HG03457 (cell line): Measurements from ENCODE around the gene CACNA1B.
"Not testable (repeated sequence)": the region's sequence is repeated elsewhere in the genome, so short reads cannot be mapped to it uniquely, and the experiment has no call there.

ENCODE experiments used
- ATAC-seq: cut with Tn5 transposase; IDR thresholded peaks from one replicate; pipeline ENCODE4 v1.9.1; 2021; ENCODE audit warnings: moderate number of reproducible peaks; ENCODE audit not compliant: unreplicated experiment

The CACNA1B gene

DNA sequence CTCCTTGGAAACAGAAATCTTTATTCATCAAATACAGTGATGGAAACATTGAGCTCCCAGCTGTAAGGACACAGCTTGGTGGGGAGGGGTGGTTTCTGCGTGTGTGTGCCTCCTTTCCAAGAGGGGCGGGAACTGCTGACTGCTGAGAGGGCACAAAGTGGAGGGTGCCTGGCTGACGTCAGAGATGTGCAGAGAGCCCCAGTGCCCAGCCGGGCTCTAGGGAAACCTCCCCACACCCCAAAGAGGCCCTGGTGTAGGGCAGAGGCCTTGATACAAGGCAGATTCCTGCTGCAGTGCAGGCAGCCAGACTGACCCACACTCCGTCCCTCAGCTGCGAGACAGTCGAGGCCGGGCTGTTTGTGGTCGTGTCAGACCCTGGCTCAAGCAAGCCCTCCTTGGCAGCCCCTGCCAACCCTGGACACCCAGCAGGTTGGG, 191.0 kb downstream of the CACNA1B start:
- ATAC-seq = no peak

DNA sequence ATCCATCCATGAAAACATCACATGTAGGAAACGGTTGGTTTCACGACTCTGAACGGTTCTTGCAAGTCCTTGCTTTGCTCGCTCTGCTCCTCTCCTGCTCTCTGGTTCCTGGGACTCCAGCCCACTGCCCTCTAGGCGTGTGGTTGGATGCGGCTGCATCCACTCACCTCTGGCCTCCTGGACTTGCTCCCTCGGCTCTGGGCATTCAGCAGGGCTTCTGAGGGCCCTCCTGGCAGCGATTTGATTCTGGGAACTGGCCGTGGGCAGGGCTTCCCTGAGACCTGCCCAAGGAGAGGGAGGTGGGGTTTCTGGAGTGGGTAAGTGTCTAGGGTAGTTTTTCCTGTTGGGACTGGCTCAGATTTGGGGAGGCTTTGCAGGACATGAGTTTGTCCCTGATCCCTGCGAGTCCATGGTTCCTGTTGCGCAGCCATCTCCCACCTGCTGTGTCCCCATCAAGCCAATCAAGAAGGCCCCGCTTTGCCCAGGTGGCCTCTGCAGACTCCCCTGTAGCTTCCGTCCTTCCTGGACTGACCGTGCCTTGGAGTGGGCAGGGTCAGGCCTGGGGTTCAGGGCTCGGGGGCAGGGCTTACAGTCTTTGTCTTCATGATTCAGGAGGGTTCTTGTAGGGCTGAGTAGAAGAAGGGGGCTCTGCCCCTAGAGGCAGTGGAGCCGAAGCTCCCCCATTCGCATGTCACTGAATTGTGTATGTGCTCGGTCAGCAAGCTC, 192.3 kb downstream of the CACNA1B start:
- ATAC-seq = no peak

DNA sequence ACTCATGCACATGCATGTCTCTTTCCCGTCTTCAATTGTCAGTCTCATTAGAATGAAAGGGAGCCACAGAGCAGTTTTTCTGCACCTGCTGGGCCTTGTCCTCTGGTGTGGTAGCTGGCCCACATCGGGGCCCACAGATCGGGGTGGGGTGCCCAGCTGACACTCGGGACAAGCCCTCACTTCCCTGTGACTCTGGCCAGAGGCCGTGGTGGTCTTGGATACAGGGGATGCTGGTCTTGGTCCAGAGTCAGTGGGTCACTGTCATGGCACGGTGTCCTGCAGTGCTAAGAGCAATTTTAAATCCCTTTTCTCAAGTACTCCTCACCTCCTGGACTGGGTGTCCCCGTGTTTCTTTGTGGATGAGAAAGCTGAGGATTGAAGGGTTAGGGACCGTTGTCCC, 193.2 kb downstream of the CACNA1B start:
- ATAC-seq = no peak

DNA sequence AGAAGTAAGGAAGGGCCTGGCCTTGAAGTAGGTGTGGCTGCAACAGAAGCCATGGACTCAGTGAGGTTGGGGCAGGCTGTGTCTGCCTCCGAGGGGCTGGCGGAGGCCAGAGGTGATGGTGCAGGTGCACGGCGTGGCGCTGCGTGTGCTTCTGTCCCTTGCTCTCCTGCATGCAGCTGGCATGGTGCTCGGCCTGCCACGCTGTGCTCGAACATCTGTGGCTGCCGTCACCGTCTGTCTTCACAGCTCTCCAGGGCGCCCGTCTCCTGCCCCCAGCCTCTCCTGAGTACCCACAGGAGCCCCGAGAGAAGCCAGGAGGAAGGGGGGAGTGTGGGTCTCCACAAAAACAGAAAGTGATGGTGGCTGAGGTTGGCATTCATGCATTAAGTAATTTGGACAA, 193.7 kb downstream of the CACNA1B start:
- no peak for ATAC-seq

DNA sequence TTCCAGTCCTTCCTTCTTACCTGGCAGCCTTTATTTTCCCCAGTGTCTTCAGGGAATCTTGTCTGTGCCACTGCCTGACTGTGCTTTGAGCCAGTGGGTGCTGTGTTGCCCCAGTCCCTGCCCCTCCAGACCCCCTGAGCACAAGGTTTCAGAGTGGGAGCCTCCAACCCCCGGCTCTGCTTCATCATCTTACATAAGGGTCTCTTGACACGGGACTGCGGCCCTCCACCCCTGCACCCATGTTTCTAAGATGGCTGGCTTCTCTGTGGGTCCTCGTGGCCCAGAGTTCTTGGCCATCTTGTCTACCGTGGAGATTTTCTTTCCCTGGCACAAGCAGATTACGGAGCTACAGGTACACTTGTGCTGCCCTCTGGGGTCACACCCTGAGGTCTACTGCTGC, 194.1 kb downstream of the CACNA1B start:
- no peak for ATAC-seq

DNA sequence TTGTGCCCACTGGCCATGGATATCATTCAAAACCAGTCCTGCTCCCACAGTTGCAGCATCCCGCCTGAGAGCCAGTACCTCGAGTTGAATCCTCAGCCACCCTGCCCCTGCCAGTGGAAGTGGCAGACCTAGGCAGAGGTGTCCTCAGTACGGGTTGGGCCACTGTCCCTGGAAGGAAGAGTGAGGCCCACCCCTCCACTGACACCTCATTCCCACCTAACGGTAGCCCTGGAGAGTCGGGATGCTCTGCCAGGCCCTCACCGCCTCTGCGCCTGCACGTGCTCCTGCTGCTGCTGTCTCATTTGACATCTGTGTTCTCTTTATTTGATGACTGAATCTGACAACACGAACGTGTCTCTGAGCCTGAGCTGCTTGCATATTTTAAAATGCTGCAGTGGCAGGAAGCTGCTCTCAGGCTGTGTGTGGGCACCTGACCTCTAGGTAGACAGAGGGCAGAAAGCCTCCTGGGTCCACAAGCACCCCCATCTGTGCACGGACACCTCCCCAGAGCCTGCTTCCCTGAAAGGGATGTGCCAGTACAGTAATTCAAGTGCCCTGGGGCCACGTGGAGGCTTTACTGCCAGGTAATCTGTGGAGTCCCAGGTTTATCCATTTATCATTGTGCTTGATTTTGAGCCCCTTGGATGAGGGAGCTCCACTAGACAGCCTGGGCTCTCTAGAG, 194.7 kb downstream of the CACNA1B start:
- no peak for ATAC-seq

DNA sequence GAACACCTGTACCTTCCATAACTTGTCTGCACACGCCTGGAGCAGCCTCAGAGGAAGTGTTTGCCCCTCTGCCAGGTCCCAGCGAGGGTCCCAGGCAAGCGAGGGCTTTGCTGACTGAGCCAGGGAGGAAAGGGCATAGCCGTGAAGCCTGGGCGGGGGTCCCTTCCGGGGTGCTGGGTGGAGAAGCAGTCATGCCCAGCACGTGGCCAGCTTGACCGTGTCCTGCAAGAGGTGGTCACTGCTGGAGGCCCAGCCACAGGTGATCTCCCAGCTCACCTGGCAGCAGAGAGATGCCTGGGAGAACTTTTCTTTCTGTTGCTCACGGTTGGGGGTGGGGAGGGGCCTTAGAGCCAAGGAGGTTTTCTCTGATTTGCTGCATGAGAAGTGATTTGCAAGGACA, 195.3 kb downstream of the CACNA1B start:
- ATAC-seq = no peak

DNA sequence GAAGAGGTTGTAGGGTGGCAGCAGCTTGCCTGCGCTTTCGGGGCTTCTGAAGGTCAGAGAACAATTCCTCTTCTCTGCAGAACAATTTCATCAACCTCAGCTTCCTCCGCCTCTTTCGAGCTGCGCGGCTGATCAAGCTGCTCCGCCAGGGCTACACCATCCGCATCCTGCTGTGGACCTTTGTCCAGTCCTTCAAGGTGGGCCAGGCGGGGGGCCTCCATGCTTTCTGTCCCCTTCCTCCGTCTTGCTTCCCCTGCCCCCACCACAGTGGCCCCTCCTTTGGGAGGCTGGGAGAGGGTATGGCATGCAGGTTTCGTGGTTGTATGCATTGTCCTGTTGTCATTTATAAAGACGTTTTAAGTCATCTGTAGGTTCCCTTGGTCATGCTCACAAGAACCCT, 195.8 kb downstream of the CACNA1B start:
- no peak for ATAC-seq

DNA sequence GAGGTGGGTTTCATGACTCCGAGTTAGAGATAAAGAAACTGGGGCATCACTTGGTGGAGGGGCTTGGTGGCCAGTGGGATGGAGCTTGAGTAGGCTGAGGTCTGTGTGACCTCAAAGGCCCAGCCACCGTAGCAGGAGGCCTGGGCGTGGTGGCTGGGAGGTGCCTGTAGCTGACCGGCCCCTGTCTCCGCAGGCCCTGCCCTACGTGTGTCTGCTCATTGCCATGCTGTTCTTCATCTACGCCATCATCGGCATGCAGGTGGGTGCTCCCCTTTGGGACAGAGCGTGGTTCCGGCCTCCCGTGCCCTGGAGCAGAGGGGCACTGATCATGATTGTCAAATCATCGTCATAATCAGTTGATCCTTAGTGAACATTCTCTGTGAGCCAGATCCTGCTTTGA, 196.2 kb downstream of the CACNA1B start:
- ATAC-seq = no peak

DNA sequence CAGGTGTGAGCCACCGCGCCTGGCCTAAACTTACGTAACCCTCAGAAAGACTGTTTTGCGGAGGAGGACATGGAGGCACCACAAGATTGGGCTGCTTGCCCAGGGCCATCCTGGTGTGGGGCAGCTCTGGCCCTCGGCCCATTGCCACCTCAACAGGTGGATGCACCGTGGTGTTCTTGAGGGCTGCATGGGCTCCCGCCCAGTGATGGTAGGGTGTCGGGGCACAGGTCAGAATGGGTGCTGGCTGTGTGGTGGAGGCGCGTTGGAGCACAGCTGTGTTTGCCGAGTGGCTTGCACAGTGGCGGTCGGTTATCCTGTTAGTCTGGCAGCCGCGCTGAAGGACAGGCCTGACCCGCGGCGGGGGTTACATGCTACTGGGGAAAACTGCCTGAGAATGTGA, 196.9 kb downstream of the CACNA1B start:
- ATAC-seq = no peak

DNA sequence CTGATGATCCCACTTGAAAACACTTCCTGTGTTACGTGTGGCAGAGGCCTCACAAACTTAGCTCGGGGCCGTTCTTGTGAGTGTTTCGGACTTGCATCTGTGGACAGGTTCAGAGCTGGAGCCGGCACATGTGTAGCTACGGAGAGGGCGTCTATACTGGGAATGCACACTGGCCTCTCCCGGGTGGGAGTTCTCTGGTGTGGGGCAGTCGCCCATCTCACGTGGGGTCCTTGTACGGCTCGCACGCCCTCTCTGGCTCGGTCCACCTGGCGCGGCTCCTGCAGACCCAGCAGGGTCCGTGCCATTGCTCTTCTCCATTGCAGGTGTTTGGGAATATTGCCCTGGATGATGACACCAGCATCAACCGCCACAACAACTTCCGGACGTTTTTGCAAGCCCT, 197.9 kb downstream of the CACNA1B start:
- ATAC-seq = no peak

DNA sequence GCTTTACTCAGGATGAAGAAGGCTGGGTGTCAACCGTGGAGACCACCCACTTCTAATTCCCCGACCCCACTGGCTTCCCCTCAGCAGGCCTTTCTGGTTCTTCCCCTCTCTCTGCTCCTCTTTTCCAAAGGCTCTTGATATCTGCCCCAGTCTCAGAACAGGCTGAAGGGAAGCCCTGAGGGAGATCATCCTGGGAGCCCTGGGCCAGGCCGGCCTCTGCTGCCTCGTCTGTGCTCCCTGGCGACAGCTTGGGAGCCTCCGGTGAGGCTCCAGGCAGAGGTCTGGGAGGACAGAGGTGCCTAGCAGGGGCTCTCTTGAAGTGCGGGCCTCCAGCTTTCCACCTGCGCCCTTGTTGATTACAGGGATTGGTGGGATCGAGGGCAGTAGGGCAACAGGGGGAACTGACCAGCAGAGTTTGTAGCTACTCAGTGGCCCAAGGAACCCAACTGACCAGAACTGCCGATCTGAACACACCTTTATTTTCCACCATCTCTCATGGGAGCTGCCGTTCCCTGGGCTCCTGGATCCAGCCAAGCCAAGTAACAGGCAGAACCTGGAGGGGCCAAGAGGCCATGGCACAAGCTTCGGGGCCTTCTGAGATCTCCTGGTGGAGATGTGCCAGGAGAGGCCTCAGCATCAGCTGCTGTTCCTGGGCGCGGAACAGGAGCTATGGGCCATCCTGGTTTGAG, 198.5 kb downstream of the CACNA1B start:
- ATAC-seq = no peak

DNA sequence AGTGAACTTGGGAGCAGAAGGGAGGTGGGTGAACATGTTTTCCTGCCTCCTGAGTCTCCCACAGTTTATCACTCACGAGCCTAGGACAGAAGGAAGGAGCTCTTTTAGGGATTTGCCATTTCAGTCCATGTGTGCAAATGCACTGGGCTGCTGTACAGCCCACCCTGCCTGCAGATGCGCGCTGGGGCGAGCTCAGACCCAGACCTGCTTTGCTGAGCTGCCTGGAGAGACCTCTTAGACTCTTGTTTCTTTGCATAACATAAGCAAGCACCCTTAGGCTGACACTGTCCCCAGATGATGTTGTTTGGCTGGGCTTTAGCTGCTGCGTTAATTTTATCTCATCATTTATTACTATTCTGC, 199.0 kb downstream of the CACNA1B start:
- ATAC-seq = no peak

DNA sequence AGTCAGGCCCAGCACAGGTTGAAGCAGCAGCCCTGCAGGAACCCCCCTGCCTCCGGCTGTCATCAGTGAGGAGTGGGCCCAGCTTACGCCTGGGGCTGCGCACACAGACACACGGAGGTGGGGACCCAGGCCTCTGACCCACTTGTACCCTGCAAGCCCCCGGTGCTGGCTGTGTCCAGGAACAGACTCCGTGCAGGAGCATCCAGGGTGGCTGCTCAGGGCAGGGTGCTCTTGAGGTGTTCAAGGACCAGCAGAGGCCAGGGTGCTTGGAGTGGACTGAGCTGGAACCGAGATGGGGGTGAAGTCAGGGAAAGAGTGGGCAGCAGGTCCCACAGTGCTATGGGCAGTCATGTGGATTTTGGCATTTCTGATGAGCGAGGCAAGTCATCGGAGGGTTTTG, 199.5 kb downstream of the CACNA1B start:
- no peak for ATAC-seq

DNA sequence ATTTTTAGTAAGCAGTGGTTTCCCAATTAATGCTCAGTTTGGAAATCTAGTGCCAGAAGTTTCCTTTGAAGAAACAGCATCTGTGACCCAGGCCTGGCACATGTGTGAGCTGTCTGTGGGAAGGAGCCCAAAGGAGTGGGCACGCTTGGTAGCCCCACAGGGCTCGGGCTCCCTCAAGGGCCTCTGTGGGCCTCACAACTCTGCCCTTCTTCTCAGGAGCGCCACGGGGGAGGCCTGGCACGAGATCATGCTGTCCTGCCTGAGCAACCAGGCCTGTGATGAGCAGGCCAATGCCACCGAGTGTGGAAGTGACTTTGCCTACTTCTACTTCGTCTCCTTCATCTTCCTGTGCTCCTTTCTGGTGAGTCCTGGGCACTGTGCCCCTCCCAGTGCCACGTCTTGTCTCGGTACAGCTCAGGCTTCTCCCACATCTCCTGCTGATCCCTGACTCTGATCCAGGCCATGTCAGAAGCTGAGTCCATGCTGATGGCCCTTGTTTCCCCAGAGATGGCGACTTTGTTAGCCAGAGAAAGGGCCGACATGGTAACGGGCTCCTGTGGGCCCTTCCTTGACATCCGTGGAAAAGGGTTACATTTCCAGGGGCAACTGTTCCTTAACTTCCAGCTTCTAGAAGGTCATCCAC, 200.4 kb downstream of the CACNA1B start:
- ATAC-seq = no peak

DNA sequence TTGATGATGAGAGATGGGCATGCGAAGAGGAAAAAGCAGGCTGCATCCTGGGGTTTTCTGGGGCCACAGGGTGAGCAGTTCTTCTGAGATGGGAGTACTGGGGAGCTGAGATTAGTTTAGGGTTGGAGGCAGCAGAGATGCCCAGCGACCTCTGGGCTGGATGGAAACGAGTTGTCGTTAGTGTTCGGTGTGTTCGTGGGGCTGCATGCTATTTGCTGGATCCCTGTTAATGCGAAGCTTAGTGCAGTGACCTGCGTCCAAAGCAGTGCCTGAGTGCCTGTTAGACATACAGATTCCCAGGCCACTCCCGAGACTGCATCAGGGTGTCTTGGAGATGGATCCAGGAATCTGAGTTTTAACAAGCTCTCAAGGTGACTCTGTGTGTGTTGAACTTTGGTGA, 201.3 kb downstream of the CACNA1B start:
- no peak for ATAC-seq

DNA sequence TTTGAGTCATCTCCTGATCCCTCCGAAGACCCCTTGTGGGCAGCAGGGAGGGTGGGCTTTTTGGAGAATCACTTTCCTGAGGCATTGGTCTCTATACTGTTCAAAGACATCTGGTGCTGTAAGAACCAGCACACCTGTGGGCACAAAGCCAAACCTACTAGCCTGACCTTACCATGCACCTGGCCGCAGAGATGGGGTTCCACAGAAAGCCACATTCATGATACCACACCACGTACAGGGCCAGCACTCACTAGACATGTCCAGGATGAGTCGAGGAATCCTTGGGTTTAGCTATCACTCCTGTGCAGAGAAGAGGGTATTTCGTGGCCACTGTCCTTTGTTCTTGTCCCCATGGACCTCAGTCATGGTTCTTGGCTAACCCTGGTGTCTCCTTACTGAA, 203.4 kb downstream of the CACNA1B start:
- ATAC-seq = no peak

DNA sequence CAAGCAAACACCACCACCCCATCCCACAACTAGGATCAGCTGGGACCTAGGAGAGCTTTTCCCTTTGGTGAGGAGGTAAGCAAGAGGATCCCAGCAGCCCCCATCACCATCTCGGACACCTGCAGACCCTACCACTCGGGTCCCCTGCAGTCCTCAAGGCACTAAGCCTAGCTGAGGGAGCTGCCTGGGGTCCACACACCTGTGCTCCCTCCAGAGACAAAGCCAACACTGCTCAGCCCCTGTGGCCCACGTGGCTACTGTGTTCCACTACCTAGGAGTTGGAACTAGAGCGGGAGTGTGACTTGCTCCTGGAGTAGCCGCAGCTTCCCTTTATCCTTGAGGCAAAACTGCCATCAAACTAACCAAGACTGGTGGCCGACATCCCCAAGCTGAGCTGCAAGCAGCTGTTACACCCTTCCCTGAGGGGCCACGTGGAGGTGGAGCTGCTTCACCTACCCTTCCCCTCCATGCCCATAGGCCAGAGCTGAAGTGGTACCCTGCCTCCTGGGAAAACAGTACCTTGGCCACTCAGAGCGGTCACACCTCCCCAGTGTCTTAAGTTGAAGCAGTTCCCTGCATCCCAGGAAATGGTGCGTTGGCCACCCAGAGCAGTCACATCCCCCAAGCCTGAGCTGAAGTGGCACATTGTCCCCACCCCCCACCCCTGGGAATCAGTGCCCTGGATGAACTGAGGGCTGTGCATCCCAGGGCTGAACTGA, 205.5 kb downstream of the CACNA1B start:
- no peak for ATAC-seq

DNA sequence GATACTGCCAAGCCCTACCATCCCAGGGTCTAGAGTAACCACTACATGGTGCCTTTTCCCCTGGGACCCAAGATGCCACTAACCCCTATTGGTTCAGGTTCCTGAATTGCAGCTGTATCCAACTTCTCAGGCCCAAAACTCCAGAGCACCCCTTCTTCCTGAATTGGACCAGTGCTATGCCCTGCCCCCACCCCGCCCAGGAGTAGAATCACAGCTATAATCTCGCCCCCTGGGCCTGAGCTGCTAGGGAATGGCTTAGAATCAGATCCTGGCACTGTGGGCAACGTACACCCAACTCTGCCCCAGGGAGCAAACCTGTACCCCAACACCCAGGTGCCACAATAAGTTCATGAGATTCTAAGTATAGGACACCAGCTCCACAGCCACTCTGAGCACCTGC, 206.3 kb downstream of the CACNA1B start:
- no peak for ATAC-seq

DNA sequence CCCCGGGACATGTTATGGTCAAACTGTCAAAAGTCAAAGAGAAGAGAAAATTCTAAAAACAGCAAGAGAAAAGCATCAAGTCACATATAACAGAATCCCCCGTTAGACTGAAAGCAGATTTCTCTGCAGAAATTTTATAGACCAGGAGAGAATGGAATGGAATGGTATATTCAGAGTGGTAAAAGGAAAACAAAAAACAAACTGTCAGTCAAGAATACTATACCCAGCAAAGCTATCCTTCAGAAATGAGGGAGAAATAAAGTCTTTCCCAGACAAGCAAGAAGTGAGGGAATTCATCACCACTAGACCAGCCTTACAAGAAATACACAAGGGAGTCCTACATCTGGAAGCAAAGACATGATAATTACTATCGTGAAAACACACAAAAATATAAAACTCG, 208.0 kb downstream of the CACNA1B start:
- ATAC-seq = no peak

DNA sequence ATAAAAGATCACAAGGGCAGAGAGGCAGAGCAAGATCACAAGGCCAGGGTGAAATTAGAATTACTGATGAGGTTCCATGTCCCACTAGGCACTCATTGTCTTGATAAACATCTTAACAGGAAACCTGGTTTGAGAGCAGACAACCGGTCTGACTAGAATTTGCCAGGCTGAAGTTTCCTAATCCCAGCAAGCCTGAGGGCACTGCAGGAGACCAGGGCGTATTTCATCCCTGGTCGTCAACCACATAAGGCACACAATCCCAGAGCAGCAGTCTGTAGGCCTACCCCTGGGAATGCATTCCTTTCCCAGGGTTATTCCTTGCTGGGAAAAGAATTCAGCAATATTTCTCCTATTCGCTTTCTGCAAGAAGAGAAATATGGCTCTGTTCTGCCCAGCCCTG, 214.5 kb downstream of the CACNA1B start:
- ATAC-seq = not testable (repeated sequence)
